HG03103 (cell line): Measurements from ENCODE around the gene CRHR2.

Experiments used
- ATAC-seq: cut with Tn5 transposase; IDR thresholded peaks from one replicate; pipeline ENCODE4 v1.9.1; 2021; ENCODE audit warnings: low read depth; ENCODE audit not compliant: unreplicated experiment

CRHR2 gene

GRCh38 chr7:30634193-30634626 is 48.0 kb downstream of the CRHR2 start:
- no peak for ATAC-seq

- no peak for ATAC-seq
These were observed 49.0 kb downstream of the CRHR2 start for GRCh38 chr7:30633223-30633622.

DNA sequence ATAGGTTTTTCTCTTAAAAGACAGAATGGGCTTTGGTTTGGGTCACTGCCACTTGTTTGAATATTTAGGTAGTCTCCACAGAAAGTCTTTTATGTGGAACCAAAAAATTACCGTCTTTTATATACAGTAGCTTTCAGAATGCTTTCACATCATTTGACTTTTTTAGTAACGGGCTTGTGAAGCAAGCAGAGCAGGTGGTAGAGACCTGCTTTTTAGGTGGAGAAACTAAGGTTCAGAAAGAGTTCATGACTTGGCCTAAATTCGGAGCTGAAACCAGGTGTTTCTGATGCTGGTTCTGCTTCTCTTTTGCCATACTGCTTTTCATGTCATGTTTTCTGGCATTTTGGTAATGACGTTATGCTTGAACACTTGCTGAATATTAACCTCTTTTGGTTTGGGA is 51.3 kb downstream of the CRHR2 start:
- no peak for ATAC-seq

GRCh38 chr7:30627026-30627425 is 55.2 kb downstream of the CRHR2 start:
- no peak for ATAC-seq

- ATAC-seq: no peak
These were observed 57.0 kb downstream of the CRHR2 start for GRCh38 chr7:30625283-30625682.

GRCh38 chr7:30618961-30619360 is 63.3 kb downstream of the CRHR2 start:
- no peak for ATAC-seq

- no peak for ATAC-seq
These were observed 64.1 kb downstream of the CRHR2 start for GRCh38 chr7:30618080-30618676.

- ATAC-seq: no peak
These were observed 64.9 kb downstream of the CRHR2 start for GRCh38 chr7:30617359-30617758.

GRCh38 chr7:30616318-30616717 is 65.9 kb downstream of the CRHR2 start:
- no peak for ATAC-seq

DNA sequence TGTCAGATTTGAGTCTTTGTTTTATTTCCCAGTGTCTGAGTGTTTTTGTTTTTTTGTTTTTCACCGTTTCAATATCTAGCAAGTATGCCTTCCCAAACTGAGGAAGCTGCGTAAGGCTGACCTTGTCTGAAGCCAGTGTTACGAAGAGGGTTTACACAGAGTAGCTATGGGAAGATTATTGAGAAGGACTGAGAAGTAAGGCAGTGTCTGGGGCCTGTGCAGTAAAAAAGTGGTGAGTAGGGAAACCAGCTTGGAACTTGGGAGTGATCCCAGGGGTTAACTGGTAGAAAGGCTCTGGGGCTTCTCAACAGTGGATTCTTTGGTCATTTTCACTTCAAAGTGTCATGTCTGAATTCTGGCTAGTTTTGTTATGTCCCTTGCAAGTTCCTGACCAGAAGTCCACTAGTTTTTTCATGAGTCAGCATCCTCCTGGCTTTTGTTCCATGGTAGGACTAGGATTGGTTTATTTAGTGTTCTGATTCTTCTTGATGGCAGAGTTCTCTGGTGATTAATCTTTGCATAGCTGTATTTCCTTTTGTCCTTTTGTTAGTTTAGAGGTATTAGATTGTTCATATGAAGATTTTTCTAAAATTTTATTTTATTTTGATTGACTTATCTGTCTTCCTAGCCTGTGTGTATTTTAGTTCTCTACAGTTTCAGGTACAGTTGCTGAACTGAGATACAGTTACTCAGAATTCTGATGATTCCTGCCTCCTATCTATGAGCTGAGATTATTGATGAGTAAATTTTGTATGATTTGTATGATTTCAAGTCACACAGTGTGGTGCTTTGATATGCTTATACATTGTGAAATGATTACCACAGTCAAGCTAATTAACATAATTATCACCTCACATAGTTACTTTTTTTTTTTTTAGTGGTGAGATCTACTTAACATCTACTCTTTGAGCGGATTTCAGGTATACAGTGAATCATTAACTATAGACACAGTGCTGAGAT is 68.6 kb downstream of the CRHR2 start:
- ATAC-seq: no peak

GRCh38 chr7:30612658-30613265 is 69.5 kb downstream of the CRHR2 start:
- ATAC-seq: no peak

GRCh38 chr7:30605832-30606231 is 76.4 kb downstream of the CRHR2 start:
- ATAC-seq: no peak

- ATAC-seq: no peak
These were observed 77.4 kb downstream of the CRHR2 start for GRCh38 chr7:30604901-30605300.
